ENCODE results near the gene C15orf40.

Gene C15orf40

GRCh38 chr15:82969353-82969752, 42.1 kb downstream of the C15orf40 start:
- no peaks in the 10 kb centered on the region for H3K36me3 ChIP-seq (ENCODE audit: control insufficient read depth in 2 of 2, insufficient read depth in 1 of 2, low read length in 2 of 2)
- H3K27ac ChIP-seq (ENCODE audit: extremely low read depth, low read depth, low read length) = no peak overlapping the region
- H3K9me3 ChIP-seq (ENCODE audit: control insufficient read depth, insufficient read depth, low read depth, low read length) = no peaks in the 10 kb centered on the region
- H3K4me1 ChIP-seq (ENCODE audit: control insufficient read depth, insufficient read depth, low read length) = peaks cover 11% of the 10 kb centered on the region
- TF ChIP-seq ZBTB17 (tag by site-specific recombination; IDR thresholded peaks at IDR 0.05) (peak; percentile 88), ZNF211 (tag by site-specific recombination; IDR thresholded peaks at IDR 0.05; ENCODE audit: low read depth) (no peak)
- ChIA-PET POLR2A (no interaction called here), CTCF (interaction anchor here (0.6 to 0.9 kb wide), 3 partner anchors 18 to 31 kb away, joined by 3 to 4 read pairs (median 3); no protein-coding TSS in a partner anchor)
- H3K4me3 ChIP-seq (ENCODE audit: low read depth, low read length) = no peak overlapping the region

DNA sequence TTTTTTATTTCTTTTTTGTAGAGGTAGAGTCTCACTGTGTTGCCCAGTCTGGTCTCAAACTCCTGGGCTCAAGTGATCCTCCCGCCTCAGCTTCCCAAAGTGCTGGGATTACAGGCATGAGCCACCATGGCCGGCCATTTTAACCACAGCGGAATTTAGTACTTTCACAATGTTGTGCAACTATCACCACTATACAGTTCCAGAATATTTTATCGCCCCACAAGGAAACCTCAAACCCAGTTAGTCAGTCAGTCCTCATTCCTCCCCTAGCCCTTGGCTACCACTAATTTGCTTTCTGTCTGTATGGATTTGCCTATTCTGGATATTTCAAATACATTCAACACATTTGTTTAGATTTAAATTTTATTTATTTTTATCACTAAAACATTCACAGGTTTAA, 43.4 kb downstream of the C15orf40 start:
- Histone ChIP-seq H3K4me3 (ENCODE audit: low read depth, low read length) (no peak overlapping the region), H3K27ac (ENCODE audit: extremely low read depth, low read depth, low read length) (no peak overlapping the region), H3K36me3 (ENCODE audit: control insufficient read depth in 2 of 2, insufficient read depth in 1 of 2, low read length in 2 of 2) (no peaks in the 10 kb centered on the region), H3K4me1 (ENCODE audit: control insufficient read depth, insufficient read depth, low read length) (peaks cover 11% of the 10 kb centered on the region), H3K9me3 (ENCODE audit: control insufficient read depth, insufficient read depth, low read depth, low read length) (no peaks in the 10 kb centered on the region)
- ChIA-PET CTCF (interaction anchor here (1.1 kb wide), 1 partner anchor 119 kb away, joined by 4 read pairs; no protein-coding TSS in a partner anchor), POLR2A (interaction anchor here (1.1 kb wide), 1 partner anchor 18 kb away, joined by 3 read pairs; the partner anchor contains the start of gene RAMAC)
- no peak for TF ChIP-seq ZNF626 (tag by site-specific recombination; IDR thresholded peaks at IDR 0.05)
- TF ChIP-seq ZNF121 (tag by site-specific recombination; IDR thresholded peaks at IDR 0.05) = peak; percentile 50; the same call in 1 of the 2 replicates

DNA sequence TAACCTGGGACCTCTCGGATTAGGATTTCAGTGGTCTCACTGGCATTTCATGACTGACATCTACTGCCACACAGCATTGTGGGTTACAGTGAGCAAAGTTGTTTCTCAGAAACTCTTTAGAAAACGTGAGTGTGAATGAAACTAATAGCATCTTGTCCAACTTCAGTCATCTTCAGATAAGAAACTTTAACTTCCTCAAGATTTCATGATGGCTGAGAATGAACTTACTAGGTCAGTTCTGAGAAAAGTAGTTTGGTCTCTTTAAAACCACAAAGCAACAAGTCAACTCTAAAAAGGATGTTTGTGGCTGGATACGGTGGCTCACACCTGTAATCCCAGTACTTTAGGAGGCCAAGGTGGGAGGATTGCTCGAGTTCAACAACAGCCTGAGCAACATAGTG, 44.8 kb downstream of the C15orf40 start:
- no peak for TF ChIP-seq ZNF423 (tag by site-specific recombination; IDR thresholded peaks at IDR 0.05)
- TF ChIP-seq ZNF626 (tag by site-specific recombination; IDR thresholded peaks at IDR 0.05) = no peak
- H3K36me3 ChIP-seq (ENCODE audit: control insufficient read depth in 2 of 2, insufficient read depth in 1 of 2, low read length in 2 of 2) = no peaks in the 10 kb centered on the region

GRCh38 chr15:82964890-82965289, 46.5 kb downstream of the C15orf40 start:
- Histone ChIP-seq H3K9me3 (ENCODE audit: control insufficient read depth, insufficient read depth, low read depth, low read length) (no peaks in the 10 kb centered on the region), H3K36me3 (ENCODE audit: control insufficient read depth in 2 of 2, insufficient read depth in 1 of 2, low read length in 2 of 2) (no peaks in the 10 kb centered on the region), H3K4me3 (ENCODE audit: low read depth, low read length) (no peak overlapping the region), H3K4me1 (ENCODE audit: control insufficient read depth, insufficient read depth, low read length) (peaks cover 1% of the 10 kb centered on the region), H3K27ac (ENCODE audit: extremely low read depth, low read depth, low read length) (no peak overlapping the region)
- POLR2A ChIA-PET = no interaction called here
- TF ChIP-seq ZNF121 (tag by site-specific recombination; IDR thresholded peaks at IDR 0.05) = peak; percentile 85
- TF ChIP-seq, protein P1, sequence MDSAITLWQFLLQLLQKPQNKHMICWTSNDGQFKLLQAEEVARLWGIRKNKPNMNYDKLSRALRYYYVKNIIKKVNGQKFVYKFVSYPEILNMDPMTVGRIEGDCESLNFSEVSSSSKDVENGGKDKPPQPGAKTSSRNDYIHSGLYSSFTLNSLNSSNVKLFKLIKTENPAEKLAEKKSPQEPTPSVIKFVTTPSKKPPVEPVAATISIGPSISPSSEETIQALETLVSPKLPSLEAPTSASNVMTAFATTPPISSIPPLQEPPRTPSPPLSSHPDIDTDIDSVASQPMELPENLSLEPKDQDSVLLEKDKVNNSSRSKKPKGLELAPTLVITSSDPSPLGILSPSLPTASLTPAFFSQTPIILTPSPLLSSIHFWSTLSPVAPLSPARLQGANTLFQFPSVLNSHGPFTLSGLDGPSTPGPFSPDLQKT (IDR thresholded peaks at IDR 0.05; ENCODE audit: borderline replicate concordance, low read depth, low read length) = no peak
- CTCF ChIA-PET = no interaction called here

More for the DNA sequence above, 44.8 kb downstream of the C15orf40 start:
- Histone ChIP-seq H3K4me3 (ENCODE audit: low read depth, low read length) (no peak overlapping the region), H3K9me3 (ENCODE audit: control insufficient read depth, insufficient read depth, low read depth, low read length) (no peaks in the 10 kb centered on the region), H3K4me1 (ENCODE audit: control insufficient read depth, insufficient read depth, low read length) (peaks cover 11% of the 10 kb centered on the region), H3K27ac (ENCODE audit: extremely low read depth, low read depth, low read length) (no peak overlapping the region)
- CTCF ChIA-PET = interaction anchor here (1.0 kb wide), 1 partner anchor 117 kb away, joined by 3 read pairs; no protein-coding TSS in a partner anchor
- POLR2A ChIA-PET = no interaction called here

DNA sequence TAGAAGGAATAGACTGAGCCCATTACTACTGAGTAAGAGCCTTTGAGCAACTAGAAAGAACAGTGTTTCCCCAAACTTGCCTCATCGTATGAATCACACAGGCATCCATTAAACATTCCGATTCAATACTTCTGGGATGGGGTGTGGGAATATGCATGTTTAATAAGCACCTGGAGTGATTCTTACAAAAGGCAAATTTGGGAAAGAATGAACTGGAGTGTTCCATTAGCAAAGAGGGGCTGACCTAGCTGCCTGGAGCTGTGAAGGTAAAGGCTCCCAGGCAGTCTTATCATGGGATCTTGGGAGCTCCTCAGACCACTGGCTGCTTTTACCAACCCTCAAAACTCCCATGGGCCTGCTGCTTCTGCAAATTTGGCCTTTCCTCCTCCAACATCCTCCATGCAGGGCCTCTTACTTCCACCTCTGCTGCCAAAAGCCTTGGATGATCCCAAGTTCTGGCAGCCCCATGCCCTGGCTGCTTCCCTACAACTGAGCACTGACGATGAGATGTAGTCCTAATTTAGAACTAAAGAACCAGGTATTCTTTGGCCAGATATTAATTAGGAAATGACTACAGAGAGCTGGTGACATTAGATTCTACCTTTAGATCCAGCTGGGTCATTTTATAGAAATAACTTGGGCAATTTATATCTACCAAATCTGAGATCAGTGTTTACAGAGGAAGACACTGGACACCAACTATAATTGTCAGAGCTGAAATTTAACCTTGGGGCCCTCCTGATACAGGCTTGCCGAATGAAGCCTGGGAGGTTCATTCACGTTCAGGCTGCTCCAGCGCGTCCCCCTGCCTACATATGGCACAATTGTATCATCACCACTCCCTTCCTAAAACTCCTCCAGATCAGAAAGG, 47.7 kb downstream of the C15orf40 start:
- no peak for TF ChIP-seq ZNF302 (tag by site-specific recombination; IDR thresholded peaks at IDR 0.05; ENCODE audit: low read depth)
- no peak for TF ChIP-seq ZNF239 (tag by site-specific recombination; IDR thresholded peaks at IDR 0.05)
- TF ChIP-seq ZBTB48 (tag by site-specific recombination; IDR thresholded peaks at IDR 0.05) = no peak
- TF ChIP-seq, protein P2, sequence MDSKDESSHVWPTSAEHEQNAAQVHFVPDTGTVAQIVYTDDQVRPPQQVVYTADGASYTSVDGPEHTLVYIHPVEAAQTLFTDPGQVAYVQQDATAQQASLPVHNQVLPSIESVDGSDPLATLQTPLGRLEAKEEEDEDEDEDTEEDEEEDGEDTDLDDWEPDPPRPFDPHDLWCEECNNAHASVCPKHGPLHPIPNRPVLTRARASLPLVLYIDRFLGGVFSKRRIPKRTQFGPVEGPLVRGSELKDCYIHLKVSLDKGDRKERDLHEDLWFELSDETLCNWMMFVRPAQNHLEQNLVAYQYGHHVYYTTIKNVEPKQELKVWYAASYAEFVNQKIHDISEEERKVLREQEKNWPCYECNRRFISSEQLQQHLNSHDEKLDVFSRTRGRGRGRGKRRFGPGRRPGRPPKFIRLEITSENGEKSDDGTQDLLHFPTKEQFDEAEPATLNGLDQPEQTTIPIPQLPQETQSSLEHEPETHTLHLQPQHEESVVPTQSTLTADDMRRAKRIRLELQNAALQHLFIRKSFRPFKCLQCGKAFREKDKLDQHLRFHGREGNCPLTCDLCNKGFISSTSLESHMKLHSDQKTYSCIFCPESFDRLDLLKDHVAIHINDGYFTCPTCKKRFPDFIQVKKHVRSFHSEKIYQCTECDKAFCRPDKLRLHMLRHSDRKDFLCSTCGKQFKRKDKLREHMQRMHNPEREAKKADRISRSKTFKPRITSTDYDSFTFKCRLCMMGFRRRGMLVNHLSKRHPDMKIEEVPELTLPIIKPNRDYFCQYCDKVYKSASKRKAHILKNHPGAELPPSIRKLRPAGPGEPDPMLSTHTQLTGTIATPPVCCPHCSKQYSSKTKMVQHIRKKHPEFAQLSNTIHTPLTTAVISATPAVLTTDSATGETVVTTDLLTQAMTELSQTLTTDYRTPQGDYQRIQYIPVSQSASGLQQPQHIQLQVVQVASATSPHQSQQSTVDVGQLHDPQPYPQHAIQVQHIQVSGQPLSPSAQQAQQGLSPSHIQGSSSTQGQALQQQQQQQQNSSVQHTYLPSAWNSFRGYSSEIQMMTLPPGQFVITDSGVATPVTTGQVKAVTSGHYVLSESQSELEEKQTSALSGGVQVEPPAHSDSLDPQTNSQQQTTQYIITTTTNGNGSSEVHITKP (tag by site-specific recombination; IDR thresholded peaks at IDR 0.05) = peak; percentile 77
- TF ChIP-seq ZNF175 (tag by site-specific recombination; IDR thresholded peaks at IDR 0.05) = no peak
- TF ChIP-seq ZNF18 (tag by site-specific recombination; IDR thresholded peaks at IDR 0.05) = no peak
- no peaks in the 10 kb centered on the region for H3K4me1 ChIP-seq (ENCODE audit: control insufficient read depth, insufficient read depth, low read length)
- CTCF ChIA-PET = interaction anchor here (0.9 kb wide), 1 partner anchor 48 kb away, joined by 3 read pairs; the partner anchor contains the start of gene C15orf40
- no peak overlapping the region for H3K27ac ChIP-seq (ENCODE audit: extremely low read depth, low read depth, low read length)
- no peak overlapping the region for H3K4me3 ChIP-seq (ENCODE audit: low read depth, low read length)
- H3K9me3 ChIP-seq (ENCODE audit: control insufficient read depth, insufficient read depth, low read depth, low read length) = no peaks in the 10 kb centered on the region
- POLR2A ChIA-PET = interaction anchor here (1.1 kb wide), 1 partner anchor 10 kb away, joined by 4 read pairs; no protein-coding TSS in a partner anchor
- H3K36me3 ChIP-seq (ENCODE audit: control insufficient read depth in 2 of 2, insufficient read depth in 1 of 2, low read length in 2 of 2) = no peaks in the 10 kb centered on the region
